ENCODE results near the gene PCBD1. TPM values are rescaled to one million over a fixed set of nuclear protein-coding genes. Genes with fewer than 3 reads are reported as not detected.

Gene PCBD1
- total and polyA plus RNA-seq, 8 donors, result 72.6 to 112 (median 79.2) TPM

GRCh38 chr10:70858759-70859158 lies 29.6 kb downstream of the PCBD1 start:
- intact Hi-C loops (cut with DNase I), result no loop called here

GRCh38 chr10:70856454-70856853 lies 31.9 kb downstream of the PCBD1 start:
- H3K27ac ChIP-seq, result no peak overlapping the region
- no peaks in the 10 kb centered on the region for H3K27me3 ChIP-seq
- no peak for TF ChIP-seq CTCF (IDR thresholded peaks at IDR 0.05)
- peak; percentile 80 for ATAC-seq
- no peak overlapping the region for H3K4me3 ChIP-seq
- peaks cover 0 to 73% of the 10 kb centered on the region in 2 donors for H3K36me3 ChIP-seq
- H3K9me3 ChIP-seq, result no peaks in the 10 kb centered on the region
- DNase-seq, result peak in 2 of 4 donors; percentile 46 to 53
- intact Hi-C loops (cut with DNase I), result no loop called here
- no peaks in the 10 kb centered on the region for H3K4me1 ChIP-seq

More at GRCh38 chr10:70858759-70859158, 29.6 kb downstream of the PCBD1 start:
- ATAC-seq, result peak; percentile 52
- Histone ChIP-seq H3K4me1 (no peaks in the 10 kb centered on the region), H3K9me3 (no peaks in the 10 kb centered on the region), H3K4me3 (no peak overlapping the region), H3K27ac (no peak overlapping the region), H3K27me3 (no peaks in the 10 kb centered on the region), H3K36me3 (peaks cover 0 to 67% of the 10 kb centered on the region in 2 donors)
- DNase-seq, result no peak
- TF ChIP-seq CTCF (IDR thresholded peaks at IDR 0.05), result no peak

GRCh38 chr10:70853457-70853856 lies 34.9 kb downstream of the PCBD1 start:
- Histone ChIP-seq H3K36me3 (peaks cover 0 to 53% of the 10 kb centered on the region in 2 donors), H3K27me3 (no peaks in the 10 kb centered on the region), H3K9me3 (no peaks in the 10 kb centered on the region), H3K27ac (no peak overlapping the region), H3K4me3 (no peak overlapping the region), H3K4me1 (no peaks in the 10 kb centered on the region)
- no peak for ATAC-seq
- intact Hi-C loops (cut with DNase I), result no loop called here
- TF ChIP-seq CTCF (IDR thresholded peaks at IDR 0.05), result no peak
- no peak for DNase-seq

GRCh38 chr10:70853038-70853437 lies 35.3 kb downstream of the PCBD1 start:
- Histone ChIP-seq H3K4me3 (no peak overlapping the region), H3K4me1 (no peaks in the 10 kb centered on the region), H3K27ac (no peak overlapping the region), H3K36me3 (peaks cover 0 to 48% of the 10 kb centered on the region in 2 donors), H3K9me3 (no peaks in the 10 kb centered on the region), H3K27me3 (no peaks in the 10 kb centered on the region)
- no peak for TF ChIP-seq CTCF (IDR thresholded peaks at IDR 0.05)
- no peak for ATAC-seq
- no peak for DNase-seq
- intact Hi-C loops (cut with DNase I), result no loop called here

GRCh38 chr10:70851597-70852475 lies 36.5 kb downstream of the PCBD1 start:
- ATAC-seq (no peak), DNase-seq (no peak)
- no peaks in the 10 kb centered on the region for H3K9me3 ChIP-seq
- TF ChIP-seq CTCF (IDR thresholded peaks at IDR 0.05), result no peak
- H3K27me3 ChIP-seq, result no peaks in the 10 kb centered on the region
- intact Hi-C loops (cut with DNase I), result no loop called here
- H3K27ac ChIP-seq, result no peak overlapping the region
- no peak overlapping the region for H3K4me3 ChIP-seq
- peaks cover 0 to 40% of the 10 kb centered on the region in 2 donors for H3K36me3 ChIP-seq
- no peaks in the 10 kb centered on the region for H3K4me1 ChIP-seq

Measured in left lung (tissue), 10 donors.